GM10266 (cell line): ENCODE data around the gene LRRC49.

Experiments
- DNase-seq: peaks from one replicate; pipeline ENCODE4 v3.0.0; 2012; ENCODE audit errors: extremely low spot score
- TF ChIP-seq, protein P1 (sequence below): IDR thresholded peaks from 2 replicates; pipeline ENCODE4 v1.5.1; 2012; ENCODE audit warnings: mild to moderate bottlenecking, low read depth; ENCODE audit not compliant: control insufficient read depth, insufficient read depth; ENCODE audit errors: missing control alignments

Gene LRRC49

DNA sequence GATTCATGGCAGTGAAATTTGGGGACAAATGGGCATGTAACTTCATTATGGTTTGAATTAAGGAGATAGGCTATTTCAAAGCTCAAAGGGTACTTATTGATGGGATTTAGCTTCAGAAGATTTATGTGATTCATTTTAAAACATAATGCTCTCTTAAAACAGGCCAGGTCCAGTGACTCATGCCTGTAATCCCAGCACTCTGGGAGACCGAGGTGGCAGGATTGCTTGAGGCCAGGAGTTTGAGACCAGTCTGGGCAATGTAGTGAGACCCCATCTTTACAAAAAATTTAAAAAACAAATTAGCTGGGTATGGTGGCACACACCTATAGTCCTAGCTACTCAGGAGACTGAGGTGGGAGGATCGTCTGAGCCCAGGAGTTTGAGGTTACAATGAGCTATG is 11.8 kb upstream of the LRRC49 start:
- DNase-seq = no peak
- TF ChIP-seq, protein P1, sequence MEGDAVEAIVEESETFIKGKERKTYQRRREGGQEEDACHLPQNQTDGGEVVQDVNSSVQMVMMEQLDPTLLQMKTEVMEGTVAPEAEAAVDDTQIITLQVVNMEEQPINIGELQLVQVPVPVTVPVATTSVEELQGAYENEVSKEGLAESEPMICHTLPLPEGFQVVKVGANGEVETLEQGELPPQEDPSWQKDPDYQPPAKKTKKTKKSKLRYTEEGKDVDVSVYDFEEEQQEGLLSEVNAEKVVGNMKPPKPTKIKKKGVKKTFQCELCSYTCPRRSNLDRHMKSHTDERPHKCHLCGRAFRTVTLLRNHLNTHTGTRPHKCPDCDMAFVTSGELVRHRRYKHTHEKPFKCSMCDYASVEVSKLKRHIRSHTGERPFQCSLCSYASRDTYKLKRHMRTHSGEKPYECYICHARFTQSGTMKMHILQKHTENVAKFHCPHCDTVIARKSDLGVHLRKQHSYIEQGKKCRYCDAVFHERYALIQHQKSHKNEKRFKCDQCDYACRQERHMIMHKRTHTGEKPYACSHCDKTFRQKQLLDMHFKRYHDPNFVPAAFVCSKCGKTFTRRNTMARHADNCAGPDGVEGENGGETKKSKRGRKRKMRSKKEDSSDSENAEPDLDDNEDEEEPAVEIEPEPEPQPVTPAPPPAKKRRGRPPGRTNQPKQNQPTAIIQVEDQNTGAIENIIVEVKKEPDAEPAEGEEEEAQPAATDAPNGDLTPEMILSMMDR = no peak

DNA sequence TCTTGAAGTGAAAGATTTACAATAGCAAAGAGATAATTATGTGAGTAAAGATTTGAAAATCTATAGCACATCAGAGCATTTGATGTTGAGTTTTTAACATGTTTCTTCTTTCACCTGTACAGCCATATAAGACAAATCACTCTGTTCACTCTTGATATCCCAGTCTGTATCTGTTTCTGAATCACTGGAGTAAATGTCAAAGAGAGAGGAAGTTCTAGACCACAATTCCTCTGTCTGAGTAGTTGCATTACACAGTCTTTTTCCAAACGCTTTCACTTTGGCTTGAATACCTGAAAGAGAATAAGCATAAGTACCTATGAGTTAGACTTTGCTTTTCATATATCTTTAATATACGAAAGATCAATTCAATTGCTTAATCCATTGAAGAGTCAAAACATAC is 10.3 kb upstream of the LRRC49 start:
- TF ChIP-seq, protein P1 = no peak
- DNase-seq = no peak

DNA sequence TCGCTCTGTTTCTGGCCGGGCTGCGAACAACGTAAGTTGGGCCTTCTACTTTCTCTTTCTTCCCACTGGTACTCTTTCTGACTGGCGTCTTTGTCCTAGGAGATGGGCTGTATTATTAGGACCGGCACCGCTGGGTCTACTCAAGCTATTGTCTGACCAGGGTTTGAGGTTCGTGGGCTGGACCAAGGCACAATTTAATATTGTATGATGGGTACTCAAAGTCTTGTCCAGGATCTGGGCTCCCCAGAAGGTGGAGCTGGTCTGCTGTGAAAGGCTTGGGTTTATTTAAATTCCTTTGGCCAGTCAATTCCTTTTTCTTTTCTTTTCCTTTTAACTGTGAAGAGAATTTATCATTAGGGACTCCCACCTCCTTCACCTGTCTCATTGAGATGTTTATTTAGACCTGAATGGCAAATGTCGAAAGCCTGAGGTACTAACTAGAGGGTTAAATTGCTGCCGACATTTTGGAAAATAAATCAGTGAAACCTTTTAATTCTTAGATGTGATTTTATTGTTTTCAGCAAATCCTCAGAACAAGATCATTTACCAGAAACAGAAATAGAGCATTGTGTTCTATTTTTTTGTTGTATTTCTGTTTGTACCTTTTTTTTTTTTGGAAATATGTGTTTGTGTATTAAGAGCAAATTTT is 410 bp downstream of the LRRC49 start:
- TF ChIP-seq, protein P1 = peak; percentile 65
- peak; percentile 32 for DNase-seq

DNA sequence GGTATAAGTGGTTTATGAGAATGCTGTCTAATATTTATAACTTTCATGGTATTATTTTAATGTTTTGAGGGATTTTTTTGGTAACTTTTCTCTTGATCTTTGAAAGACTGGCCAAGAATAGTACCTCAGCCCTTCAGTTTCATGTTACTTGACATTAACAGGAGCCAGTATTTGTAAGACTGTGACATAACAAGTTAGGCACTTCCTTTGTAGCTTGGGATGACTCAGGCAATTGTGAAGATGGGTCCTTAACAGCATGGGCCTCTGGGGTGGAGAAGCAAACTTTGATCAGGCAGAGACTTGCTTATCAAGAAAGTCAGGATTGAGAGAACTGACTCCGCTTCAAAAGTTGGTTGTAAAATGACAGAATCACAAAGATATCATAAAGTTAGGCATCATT is 9.5 kb downstream of the LRRC49 start:
- TF ChIP-seq, protein P1 = no peak
- DNase-seq = no peak

DNA sequence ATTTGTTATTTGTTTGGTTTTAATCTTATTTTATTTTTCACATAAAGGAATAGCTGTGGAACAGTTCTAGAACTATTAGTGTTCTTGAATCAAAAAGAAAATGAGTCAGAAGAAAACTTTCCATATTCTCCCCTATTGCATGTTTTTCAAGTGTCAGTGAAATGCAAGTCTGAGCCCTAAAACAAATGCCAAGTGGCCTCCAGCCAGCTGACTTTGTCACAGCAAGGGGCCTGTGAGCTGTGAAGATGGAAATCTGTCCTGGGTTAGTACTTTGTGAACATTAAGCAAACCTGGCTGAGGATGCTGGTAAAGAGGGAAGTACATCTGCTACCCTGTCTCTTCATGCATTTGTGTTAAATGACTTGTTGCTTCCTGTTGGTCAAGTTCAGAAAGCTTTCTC is 14.2 kb downstream of the LRRC49 start:
- TF ChIP-seq, protein P1 = no peak
- no peak for DNase-seq

DNA sequence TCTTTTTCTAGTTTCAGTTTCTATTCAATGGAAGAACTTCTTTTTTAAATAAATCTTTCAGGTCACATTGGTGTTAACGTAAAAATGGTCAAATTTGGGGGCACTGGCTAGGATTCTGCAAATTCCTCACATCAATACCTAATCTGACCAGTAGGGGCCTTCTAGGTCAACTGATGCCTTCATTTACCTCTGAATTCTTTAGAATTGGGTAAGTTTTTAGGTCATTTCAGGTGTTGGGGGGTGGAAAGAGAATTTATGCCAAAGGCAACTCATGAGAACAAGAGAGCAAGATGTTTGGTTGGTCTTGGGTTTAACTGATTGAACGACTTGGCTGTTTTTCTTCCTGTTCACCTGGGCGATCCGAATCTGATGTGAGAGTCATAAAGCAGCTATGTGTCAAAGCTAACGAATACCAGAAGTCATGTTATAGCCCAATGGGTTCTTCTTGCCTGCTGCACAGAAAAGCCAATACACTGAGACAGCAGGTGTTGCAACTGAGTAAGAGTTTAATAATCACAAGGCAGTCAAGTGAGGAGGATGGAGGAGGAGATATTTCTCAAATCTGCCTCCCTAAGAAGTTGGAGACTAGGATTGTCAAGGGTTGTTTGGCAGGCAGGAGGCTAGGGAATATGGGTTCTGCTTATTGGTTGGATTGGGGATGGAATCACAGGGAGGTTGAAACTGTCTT is 15.3 kb downstream of the LRRC49 start:
- TF ChIP-seq, protein P1 = no peak
- DNase-seq = no peak

DNA sequence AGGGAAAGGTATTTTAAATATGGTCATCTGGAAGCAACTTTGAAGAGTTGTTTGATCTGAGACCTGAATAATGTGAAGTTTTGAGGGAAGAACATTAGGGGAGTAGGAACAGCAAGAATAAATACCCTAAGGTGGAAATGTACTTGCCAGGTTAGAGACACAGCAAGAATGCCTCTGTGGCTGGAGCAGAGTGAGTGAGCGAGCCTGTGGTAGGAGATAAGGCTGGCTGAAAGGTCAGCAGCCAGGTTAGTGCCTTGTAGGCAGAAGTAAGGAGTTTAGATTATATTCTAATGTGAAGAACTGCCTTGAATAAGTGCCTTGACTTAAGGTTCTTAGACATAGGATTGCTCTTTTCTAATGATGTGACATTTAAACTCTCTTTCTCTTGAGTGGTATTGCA is 18.3 kb downstream of the LRRC49 start:
- TF ChIP-seq, protein P1 = no peak
- no peak for DNase-seq
